Measurements from ENCODE around the gene RIC8B.

Gene RIC8B

GRCh38 chr12:106878804-106879203 is 104.3 kb downstream of the RIC8B start:
- FAIRE-seq, result no peak

DNA sequence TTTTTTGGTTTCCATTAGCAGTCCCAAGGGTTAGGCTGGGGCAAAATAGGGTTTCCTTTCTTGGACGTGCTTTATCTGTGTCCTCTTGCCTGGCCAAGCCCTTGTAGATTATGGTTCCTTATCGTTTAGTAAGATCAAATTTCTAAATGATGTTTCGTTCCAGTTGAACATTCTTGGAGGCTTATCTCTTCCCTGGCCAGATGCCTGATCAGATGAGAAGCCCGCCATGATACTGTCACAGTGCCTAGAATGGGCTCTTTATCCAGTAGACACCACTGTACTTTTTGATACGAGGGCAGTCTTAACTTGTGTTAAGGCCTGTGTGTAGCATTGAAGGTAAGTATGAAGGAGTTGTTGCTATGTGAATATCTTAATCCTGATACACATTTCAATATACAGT is 105.1 kb downstream of the RIC8B start:
- FAIRE-seq, result no peak

GRCh38 chr12:106883426-106883825 is 108.9 kb downstream of the RIC8B start:
- no peak for FAIRE-seq

- FAIRE-seq, result no peak
These were observed 110.5 kb downstream of the RIC8B start for GRCh38 chr12:106885026-106885425.

DNA sequence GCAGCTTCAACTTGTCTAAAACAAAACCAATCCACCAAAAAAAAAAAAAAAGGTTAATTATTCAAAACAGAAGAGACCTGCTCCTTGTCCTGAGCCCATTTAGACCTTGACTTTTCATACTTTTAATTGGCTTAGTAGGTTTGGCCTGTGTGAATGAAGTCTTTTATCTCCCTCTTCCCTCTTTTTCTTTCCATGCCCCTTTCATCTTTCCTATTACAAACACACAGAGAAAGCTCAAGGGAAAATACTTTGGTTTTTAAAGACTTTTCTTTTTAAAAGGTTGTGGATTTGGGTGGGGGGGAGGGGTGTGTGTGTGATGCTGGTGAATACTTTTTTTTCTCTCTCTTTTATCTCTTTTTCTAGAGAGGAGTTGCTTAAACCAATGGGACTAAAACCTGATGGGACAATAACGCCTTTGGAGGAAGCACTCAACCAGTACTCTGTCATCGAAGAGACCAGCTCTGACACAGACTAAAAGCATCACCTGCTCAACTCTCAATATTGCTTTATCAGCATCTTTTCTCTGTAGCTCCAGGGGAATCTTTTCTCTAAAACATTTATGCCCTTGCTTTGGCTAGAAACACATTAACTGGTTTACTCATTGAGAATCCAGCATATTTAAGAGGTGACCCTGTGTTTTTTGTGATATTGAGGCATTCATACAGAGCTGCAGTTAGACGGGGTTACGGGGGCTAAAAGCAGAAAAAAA is 111.2 kb downstream of the RIC8B start:
- no peak for FAIRE-seq

- FAIRE-seq, result no peak
These were observed 112.5 kb downstream of the RIC8B start for GRCh38 chr12:106886932-106887331.

- no peak for FAIRE-seq
These were observed 114.0 kb downstream of the RIC8B start for GRCh38 chr12:106888348-106888970.

- no peak for FAIRE-seq
These were observed 114.8 kb downstream of the RIC8B start for GRCh38 chr12:106889326-106889725.

GRCh38 chr12:106889950-106890626 is 115.6 kb downstream of the RIC8B start:
- FAIRE-seq, result no peak

GRCh38 chr12:106892075-106892474 is 117.6 kb downstream of the RIC8B start:
- no peak for FAIRE-seq

DNA sequence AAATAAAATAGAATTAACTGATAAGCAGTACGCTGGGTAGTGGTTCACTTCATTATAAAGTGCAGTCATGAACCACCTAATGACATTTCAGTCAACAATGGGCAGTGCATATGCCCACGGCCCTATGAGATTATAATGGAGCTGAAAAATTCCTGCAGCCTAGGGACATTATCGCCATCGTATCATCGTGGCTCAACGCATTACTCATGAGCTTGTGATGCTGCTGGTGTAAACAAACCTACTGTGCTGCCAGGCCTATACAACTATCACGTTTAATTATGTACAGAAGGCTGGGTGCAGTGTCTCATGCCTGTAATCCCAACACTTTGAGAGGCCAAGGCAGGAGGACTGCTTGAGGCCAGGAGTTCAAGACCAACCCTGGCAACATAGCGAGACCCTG is 119.0 kb downstream of the RIC8B start:
- no peak for FAIRE-seq

GRCh38 chr12:106894774-106895173 is 120.3 kb downstream of the RIC8B start:
- no peak for FAIRE-seq

DNA sequence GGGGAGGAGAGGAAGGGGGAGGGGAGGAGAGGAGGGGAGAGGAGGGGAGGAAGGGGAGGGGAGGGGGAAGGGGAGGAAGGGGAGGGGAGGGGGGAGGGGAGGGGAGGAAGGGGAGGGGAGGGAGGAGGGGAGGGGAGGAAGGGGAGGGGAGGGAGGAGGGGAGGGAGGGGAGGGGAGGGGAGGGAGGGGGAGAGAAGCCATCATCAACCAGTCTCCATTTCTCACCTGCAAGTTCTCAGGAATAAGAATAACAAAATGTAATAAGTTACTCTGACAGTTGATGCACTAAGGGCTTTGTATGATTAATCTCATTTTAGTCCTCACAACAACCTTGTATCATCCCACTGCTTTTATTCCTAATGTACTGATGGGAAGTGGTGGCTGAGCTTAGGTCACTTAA is 122.1 kb downstream of the RIC8B start:
- no peak for FAIRE-seq

GRCh38 chr12:106897082-106897481 is 122.6 kb downstream of the RIC8B start:
- FAIRE-seq, result no peak

GRCh38 chr12:106897981-106898901 is 123.8 kb downstream of the RIC8B start:
- no peak for FAIRE-seq

- FAIRE-seq, result no peak
These were observed 126.1 kb downstream of the RIC8B start for GRCh38 chr12:106900554-106900953.

DNA sequence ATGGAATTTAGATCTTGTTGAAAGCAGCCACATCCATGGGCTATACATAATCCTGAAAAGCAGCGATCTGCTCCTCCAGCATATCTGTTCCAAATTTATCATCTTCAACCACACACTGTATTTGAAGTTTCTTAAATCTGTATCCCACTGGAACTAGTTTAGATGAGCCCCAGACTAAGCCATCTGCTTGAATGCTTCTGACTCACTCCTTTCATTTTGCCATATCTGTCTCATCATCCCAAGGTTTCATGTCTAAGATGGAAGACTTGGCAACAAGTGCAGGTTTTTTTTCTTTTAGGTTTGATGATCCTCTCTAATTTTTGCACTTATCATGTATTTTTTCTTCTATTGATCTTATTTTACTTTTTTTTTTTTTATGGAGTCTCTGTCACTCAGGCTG is 126.8 kb downstream of the RIC8B start:
- no peak for FAIRE-seq

DNA sequence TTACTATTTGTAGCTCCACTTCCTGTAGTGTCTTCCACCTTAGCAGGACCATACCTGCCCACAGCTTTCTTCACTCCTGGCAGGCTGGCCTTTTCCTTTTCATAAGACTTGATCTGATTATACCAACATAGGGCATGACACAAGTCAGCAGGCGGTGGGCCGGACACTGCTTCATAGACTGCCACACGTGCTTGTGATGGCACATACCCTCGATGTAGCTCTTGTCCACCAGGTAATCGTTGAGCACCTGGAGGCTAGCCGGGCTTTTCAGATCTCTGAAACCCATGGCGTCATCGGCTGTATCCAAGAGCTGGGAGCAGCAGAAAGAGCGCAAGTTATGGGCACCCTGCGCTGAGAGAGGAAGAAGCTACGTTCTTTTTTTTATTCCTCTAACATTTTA is 127.6 kb downstream of the RIC8B start:
- FAIRE-seq, result no peak

DNA sequence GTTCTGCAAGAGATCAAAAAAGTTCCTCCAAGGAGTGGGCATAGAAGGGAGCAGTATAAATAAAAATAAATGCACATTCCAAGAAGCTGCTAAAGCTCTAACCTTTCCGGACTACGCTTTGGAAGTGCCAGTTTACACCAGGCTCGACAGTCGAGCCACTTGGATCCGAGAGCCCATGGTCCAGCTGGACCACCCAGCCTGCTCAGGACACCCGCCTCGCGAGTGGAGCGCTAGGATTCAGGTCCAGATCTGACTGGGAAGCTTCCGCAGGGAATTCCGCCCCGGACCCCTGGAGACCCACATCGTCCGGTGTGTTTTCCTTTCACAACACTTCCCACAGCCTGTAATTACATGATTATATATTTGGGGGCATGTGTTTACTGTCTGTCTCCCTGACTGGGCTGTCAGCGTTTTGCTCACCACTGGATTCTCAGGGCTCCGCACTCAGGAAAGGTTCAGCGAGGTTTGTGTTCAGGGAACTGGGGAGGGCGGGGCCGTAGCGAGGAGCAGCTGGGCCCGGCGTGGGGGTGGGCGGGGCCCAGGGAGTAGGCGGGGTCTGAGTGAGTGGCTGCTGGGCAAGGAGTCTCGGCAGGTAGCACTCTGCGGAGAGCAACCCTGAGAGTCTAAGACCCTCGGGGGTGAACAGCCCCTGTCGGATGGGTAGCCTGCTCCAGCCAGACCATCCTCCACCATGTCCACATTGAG is 128.9 kb downstream of the RIC8B start:
- FAIRE-seq, result no peak

GRCh38 chr12:106906715-106907114 is 132.2 kb downstream of the RIC8B start:
- no peak for FAIRE-seq

DNA sequence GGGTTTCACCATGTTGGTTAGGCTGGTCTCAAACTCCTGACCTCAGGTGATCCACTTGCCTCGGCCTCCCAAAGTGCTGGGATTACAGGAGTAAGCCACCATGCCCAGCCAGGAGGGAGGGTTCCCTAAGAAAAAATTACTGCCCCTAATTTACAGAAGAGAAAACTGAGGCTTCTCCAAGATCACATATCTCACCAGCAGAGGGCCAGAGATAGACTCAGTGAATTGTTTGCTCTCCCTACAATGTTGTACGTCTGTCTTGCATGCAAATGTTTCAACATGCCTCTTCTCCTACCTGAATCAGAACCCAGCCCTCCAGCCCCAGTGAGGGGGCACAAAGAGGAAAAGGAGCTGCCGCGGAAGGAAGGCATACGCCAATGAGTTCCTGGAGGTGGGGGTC is 132.9 kb downstream of the RIC8B start:
- FAIRE-seq, result no peak

DNA sequence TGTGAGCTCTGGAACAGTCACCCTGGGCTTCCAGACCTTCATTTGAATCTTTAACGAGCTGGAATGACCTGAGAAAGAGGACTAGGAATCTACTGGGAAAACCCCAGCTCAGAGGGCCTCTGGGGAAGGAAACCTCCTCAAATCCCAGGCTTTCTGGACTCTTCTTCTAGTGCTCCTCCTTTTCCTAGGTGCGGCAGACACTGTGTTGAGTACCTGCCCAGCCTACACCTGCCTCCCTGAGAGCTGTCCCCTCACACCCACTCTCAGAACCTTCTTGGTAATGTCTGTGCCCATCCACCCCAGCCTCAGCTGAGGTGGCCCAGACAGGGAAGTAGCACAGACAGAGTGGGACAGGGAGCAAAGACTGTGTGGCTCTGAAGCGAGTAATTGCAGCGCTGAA is 133.4 kb downstream of the RIC8B start:
- no peak for FAIRE-seq

GRCh38 chr12:106908561-106908960 is 134.1 kb downstream of the RIC8B start:
- FAIRE-seq, result no peak
